Measurements from ENCODE around the gene GTF3C5.

GRCh38 chr9:133056533-133056932, 25.7 kb downstream of the GTF3C5 start:
- TF ChIP-seq CTCF (conservative IDR thresholded peaks at IDR 0.05; ENCODE audit: low read length) (no peak), EZH2phosphoT487 (IDR thresholded peaks at IDR 0.05; ENCODE audit: borderline replicate concordance, low read depth, low read length) (no peak)

Data from OCI-LY7 (cell line).